SH-SY5Y (cell line): ENCODE measurements around the gene TAPT1.

Experiments
- GATA2 ChIP-seq: IDR thresholded peaks from 2 replicates; pipeline ENCODE4 v1.6.1; 2011; ENCODE audit warnings: mild to moderate bottlenecking, low read depth, low read length
- GATA3 ChIP-seq: IDR thresholded peaks from 2 replicates; pipeline ENCODE4 v1.6.1; 2011; ENCODE audit warnings: low read depth, mild to moderate bottlenecking, low read length, moderate library complexity

DNA sequence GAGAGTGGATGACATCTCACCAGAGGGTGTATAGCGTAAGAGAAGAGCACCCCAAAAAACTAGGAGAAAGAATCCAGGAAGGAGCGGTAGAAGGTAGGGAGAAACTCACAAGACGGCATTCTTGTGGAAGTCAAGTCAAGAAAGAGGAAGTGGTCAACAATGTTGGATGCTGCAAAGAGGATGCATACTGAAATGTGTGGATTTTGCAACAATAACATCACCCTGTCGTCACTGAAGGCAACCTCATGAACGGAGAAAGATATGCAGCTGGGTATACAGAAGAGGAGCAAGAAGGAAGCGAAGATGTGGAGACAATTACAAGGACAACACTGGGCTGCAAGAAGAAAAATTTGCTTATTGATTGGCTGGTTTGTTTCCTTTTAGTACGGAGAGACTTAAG lies 11.4 kb upstream of the TAPT1 start:
- TF ChIP-seq GATA2 (no peak), GATA3 (no peak)
